Measurements from ENCODE around the gene CEND1. TPM values are rescaled to one million over a fixed set of nuclear protein-coding genes. Genes with fewer than 3 reads are reported as not detected.
A peak's percentile ranks its signal among the peaks of the same experiment; 100 is the strongest.

The CEND1 gene
- total and polyA plus RNA-seq, 2 of the 13 experiments (the other 11 are each of a cell fraction or from before 2014, with no cell fraction given), result not detected

GRCh38 chr11:777288-778255 lies 12.3 kb downstream of the CEND1 start, which contains the start of gene GATD1 (continued):
- 0 out of 2 replicates have a peak, but pooled peaks have one; percentile 15 for TF ChIP-seq ZBTB43 (CRISPR knock-in tag; conservative IDR thresholded peaks at IDR 0.05)
- no peak for TF ChIP-seq ZNF407 (CRISPR knock-in tag; IDR thresholded peaks at IDR 0.05; ENCODE audit: not compliant biosample characterization)
- TF ChIP-seq PAF1 (CRISPR knock-in tag; IDR thresholded peaks at IDR 0.05), result no peak
- TF ChIP-seq ZNF607 (CRISPR knock-in tag; IDR thresholded peaks at IDR 0.05; ENCODE audit: borderline replicate concordance), result peak; percentile 67; the same call in 1 of the 2 replicates
- peak; percentile 65; the same call in 1 of the 2 replicates for TF ChIP-seq ARID4A (CRISPR knock-in tag; IDR thresholded peaks at IDR 0.05; ENCODE audit: borderline replicate concordance)
- peak; percentile 36; the same call in 1 of the 2 replicates for TF ChIP-seq CEBPG (CRISPR knock-in tag; IDR thresholded peaks at IDR 0.05)
- TF ChIP-seq SP4 (CRISPR knock-in tag; IDR thresholded peaks at IDR 0.05), result peak; percentile 61
- no peak for TF ChIP-seq U2AF2 (IDR thresholded peaks at IDR 0.05; ENCODE audit: low read depth, low read length)
- TF ChIP-seq USF2 (IDR thresholded peaks at IDR 0.05; ENCODE audit: low read depth, low read length), result peak; percentile 87
- peak; percentile 30; the same call in 1 of the 2 replicates for TF ChIP-seq USF2 (CRISPR knock-in tag; IDR thresholded peaks at IDR 0.05; ENCODE audit: borderline replicate concordance)
- no peak for TF ChIP-seq ZBTB3 (CRISPR knock-in tag; IDR thresholded peaks at IDR 0.05; ENCODE audit: borderline replicate concordance, low read depth)

Measured in HepG2 (cell line).